Measurements from ENCODE around the gene RNMT.

RNMT gene

DNA sequence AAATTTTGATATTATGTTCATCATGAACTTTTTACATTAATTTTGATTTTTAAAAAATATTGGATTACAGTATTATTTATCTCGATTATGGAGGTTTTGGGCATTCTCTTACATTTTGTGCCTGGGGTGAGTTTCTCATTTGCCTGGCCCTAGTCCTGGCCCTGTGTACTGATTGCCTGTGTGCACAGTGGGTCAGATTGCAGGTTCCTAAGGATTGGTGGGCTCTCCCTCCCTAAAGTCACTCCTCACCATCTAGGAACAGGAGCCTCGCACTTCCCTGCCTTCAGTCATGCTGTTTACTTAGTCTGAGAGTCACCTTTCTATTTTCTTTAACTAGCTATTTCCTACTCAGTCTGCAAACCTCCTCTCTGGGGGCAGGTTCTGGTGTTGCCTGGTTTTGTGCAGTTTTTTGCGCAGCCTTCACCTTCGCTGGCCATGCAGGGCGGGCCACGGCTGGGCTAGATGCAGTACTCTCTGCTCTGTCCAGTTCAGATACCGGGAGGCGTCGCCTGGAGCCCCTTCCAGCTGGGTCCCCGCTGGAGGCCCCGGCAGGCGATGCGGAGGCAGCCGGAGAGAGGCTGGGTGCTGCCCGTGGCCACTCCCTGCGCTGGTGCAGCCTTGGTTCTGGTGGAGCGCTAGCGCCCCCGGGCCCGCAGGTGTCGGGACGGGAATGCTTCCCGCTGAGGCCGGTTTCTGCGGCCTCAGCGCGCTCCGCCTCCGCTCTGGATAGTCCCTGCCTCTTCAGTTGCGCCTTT lies 74.2 kb downstream of the RNMT start:
- DNase-seq (ENCODE audit: low read depth), result peak; percentile 37
- TF ChIP-seq, protein P1, sequence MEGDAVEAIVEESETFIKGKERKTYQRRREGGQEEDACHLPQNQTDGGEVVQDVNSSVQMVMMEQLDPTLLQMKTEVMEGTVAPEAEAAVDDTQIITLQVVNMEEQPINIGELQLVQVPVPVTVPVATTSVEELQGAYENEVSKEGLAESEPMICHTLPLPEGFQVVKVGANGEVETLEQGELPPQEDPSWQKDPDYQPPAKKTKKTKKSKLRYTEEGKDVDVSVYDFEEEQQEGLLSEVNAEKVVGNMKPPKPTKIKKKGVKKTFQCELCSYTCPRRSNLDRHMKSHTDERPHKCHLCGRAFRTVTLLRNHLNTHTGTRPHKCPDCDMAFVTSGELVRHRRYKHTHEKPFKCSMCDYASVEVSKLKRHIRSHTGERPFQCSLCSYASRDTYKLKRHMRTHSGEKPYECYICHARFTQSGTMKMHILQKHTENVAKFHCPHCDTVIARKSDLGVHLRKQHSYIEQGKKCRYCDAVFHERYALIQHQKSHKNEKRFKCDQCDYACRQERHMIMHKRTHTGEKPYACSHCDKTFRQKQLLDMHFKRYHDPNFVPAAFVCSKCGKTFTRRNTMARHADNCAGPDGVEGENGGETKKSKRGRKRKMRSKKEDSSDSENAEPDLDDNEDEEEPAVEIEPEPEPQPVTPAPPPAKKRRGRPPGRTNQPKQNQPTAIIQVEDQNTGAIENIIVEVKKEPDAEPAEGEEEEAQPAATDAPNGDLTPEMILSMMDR (IDR thresholded peaks at IDR 0.05; ENCODE audit: low read length, missing control alignments), result peak; percentile 26
- no peak overlapping the region for H3K4me3 ChIP-seq (replicated peaks; ENCODE audit: low read depth, low read length)

DNA sequence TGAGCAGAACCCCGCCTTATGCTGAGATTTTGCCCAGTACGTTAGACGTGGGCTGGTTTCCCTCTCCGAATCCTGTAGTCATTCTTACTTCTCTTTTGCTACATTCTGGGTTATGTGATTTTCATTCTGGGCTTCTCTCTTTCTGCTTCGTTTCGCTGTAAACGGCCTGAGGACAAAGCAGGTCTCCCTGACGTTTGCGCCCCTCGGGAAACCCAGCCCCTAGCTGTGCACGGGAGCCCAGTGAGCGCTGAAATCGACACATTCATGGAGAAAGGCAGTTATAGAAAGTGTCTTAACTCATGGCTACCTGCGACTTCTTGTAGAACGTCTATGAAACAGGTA lies 74.8 kb downstream of the RNMT start:
- TF ChIP-seq, protein P1 (IDR thresholded peaks at IDR 0.05; ENCODE audit: low read length, missing control alignments), result no peak
- no peak for DNase-seq (ENCODE audit: low read depth)
- peak overlapping the region; percentile 3 for H3K4me3 ChIP-seq (replicated peaks; ENCODE audit: low read depth, low read length)

DNA sequence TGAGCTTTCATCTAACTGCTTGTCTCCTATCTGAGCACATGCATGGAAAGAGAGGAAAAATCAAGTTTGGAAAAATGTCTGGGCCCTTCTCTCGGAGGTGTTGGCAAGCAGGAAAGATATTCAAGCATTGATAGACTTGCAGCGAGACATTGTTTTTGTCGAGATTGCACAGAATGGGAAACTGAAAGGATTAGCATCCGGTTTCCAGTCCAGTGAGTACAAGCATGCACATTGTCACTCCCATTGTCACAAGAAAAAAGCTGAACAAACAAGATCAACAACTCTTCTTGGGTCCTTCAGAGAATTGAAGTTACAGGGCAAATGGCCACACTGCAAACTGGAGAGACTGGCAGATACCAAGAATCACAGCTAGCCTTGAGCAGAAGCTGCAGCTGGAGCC lies 77.8 kb downstream of the RNMT start:
- TF ChIP-seq, protein P1 (IDR thresholded peaks at IDR 0.05; ENCODE audit: low read length, missing control alignments), result no peak
- no peak for DNase-seq (ENCODE audit: low read depth)
- no peak overlapping the region for H3K4me3 ChIP-seq (replicated peaks; ENCODE audit: low read depth, low read length)

DNA sequence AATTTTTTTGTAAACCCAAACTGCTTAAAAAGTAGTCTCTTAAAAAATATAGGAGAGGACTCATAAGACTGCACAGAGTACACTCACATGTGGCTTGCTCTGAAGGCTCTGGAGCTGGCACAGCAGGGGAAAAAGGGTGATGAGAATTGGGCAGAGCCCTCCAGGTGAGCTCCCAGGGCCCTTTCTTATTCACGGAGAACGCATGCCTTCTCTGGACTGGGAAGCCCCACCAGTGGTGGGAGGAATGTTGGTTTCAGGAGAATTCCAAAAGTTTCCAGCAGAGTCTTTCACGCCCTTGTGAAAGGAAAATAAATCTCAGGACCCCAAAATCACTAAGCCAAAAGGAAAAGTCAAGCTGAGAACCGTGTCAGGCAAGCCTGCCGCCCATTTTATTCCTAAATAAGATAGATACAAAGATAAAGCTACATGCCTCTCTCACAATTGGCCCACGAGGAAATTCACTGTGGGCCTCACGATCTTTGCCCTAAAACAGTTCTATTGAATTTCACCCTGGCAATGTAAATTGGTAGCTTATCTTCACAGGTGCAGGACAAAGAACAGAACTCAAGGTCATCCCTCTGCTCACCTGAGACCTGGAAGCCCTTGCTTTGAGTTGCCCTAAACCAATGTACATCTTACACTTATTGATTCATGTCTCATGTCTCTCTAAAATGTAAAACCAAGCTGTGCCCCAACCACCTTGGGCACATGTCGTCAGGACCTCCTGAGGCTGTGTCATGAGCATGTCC lies 82.0 kb downstream of the RNMT start:
- no peak overlapping the region for H3K4me3 ChIP-seq (replicated peaks; ENCODE audit: low read depth, low read length)
- TF ChIP-seq, protein P1 (IDR thresholded peaks at IDR 0.05; ENCODE audit: low read length, missing control alignments), result no peak
- DNase-seq (ENCODE audit: low read depth), result no peak

DNA sequence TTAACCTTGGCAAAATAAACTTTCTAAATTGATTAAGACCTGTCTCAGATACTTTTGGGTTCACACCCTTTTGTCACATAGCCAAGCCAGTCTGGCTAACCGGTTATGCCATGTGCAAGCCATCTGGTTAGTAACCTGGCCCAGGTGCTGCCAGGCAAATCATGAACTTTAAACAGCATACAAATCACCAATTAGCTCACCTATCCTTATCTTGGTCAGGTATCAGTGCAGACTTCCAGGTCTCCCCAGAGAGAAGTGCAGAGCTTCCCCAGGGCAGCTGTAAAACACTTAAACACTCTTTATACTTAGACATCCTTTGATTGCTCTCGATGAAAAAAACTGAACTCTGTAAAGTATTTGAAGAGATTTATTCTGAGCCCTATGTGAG lies 82.6 kb downstream of the RNMT start:
- no peak overlapping the region for H3K4me3 ChIP-seq (replicated peaks; ENCODE audit: low read depth, low read length)
- DNase-seq (ENCODE audit: low read depth), result no peak
- TF ChIP-seq, protein P1 (IDR thresholded peaks at IDR 0.05; ENCODE audit: low read length, missing control alignments), result no peak

DNA sequence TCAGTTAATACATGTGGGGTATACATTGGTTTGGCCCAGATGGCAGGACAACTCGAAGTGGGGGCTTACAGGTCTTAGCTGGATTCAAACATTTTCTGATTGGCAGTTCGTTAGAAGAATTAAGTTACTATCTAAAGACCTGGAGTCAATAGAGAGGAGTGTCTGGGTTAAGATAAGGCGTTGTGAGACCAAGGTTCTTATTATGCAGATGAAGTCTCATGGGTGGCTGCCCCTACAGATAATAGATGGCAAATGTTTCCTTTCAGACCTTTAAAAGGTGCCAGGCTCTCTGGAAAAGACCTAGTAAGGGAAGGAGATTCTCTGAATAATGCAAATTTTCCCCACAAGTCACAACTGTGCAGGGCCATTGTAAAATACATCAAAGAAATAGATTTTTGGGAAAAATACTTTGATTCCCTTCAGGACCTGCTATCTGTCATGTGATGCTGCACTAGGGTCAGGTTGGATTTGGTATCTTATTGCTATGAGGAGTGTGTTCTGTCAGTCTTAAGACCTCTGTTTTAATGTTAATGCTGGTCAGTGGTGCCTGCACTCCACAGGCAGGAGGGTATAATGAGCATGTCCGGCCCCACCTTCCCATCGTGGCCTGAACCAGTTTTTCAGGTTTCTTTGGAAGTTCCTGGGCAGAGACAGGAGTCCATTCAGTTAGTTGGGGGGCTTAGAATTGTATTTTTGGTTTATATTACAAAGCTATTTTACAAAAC lies 83.2 kb downstream of the RNMT start:
- TF ChIP-seq, protein P1 (IDR thresholded peaks at IDR 0.05; ENCODE audit: low read length, missing control alignments), result no peak
- H3K4me3 ChIP-seq (replicated peaks; ENCODE audit: low read depth, low read length), result no peak overlapping the region
- DNase-seq (ENCODE audit: low read depth), result no peak
